Muscle layer of duodenum (tissue), 2 donors: ENCODE results near the gene PSMD11.
A peak's percentile ranks its signal among the peaks of the same experiment; 100 is the strongest.
"Not testable (repeated sequence)": the region's sequence is repeated elsewhere in the genome, so short reads cannot be mapped to it uniquely, and the experiment has no call there.

Experiments
- H3K27ac ChIP-seq: one replicate; pipeline ENCODE4 v1.7.0; 2013; ENCODE audit warnings: mild to moderate bottlenecking, low read length
- H3K27me3 ChIP-seq: one replicate; pipeline ENCODE4 v1.7.0; 2013; ENCODE audit warnings: low read depth, mild to moderate bottlenecking, control low read depth, low read length
- H3K36me3 ChIP-seq, 2 donors: one replicate each; pipeline ENCODE4 v1.7.0; 2013; ENCODE audit warnings: low read length in 2 of 2, control low read depth in 1 of 2, mild to moderate bottlenecking in 1 of 2; ENCODE audit not compliant: insufficient read depth in 2 of 2, control insufficient read depth in 1 of 2
- H3K4me1 ChIP-seq, 2 donors: one replicate each; pipeline ENCODE4 v1.7.0; 2013; ENCODE audit warnings: low read length in 2 of 2, mild to moderate bottlenecking in 2 of 2, control low read depth in 1 of 2, moderate library complexity in 1 of 2; ENCODE audit not compliant: insufficient read depth in 2 of 2, control insufficient read depth in 1 of 2
- H3K4me3 ChIP-seq, 2 donors: one replicate each; pipeline ENCODE4 v1.7.0; 2013; ENCODE audit warnings: low read length in 2 of 2, low read depth in 1 of 2, mild to moderate bottlenecking in 1 of 2
- H3K9me3 ChIP-seq, 2 donors: one replicate each; pipeline ENCODE4 v1.7.0; 2013; ENCODE audit warnings: low read length in 2 of 2, control low read depth in 1 of 2, mild to moderate bottlenecking in 1 of 2; ENCODE audit not compliant: control insufficient read depth in 1 of 2
- donor health status: healthy.

The PSMD11 gene

GRCh38 chr17:32516940-32517701, 72.8 kb downstream of the PSMD11 start:
- Histone ChIP-seq H3K27me3 (no peaks in the 10 kb centered on the region), H3K27ac (no peak overlapping the region), H3K36me3 (no peaks in the 10 kb centered on the region), H3K4me1 (peaks cover 0 to 14% of the 10 kb centered on the region in 2 donors), H3K4me3 (no peak overlapping the region), H3K9me3 (no peaks in the 10 kb centered on the region)

GRCh38 chr17:32517982-32518381, 73.7 kb downstream of the PSMD11 start:
- no peaks in the 10 kb centered on the region for H3K27me3 ChIP-seq
- H3K4me1 ChIP-seq: peaks cover 0 to 14% of the 10 kb centered on the region in 2 donors
- no peaks in the 10 kb centered on the region for H3K36me3 ChIP-seq
- no peak overlapping the region for H3K4me3 ChIP-seq
- H3K9me3 ChIP-seq: no peaks in the 10 kb centered on the region
- H3K27ac ChIP-seq: no peak overlapping the region

GRCh38 chr17:32518646-32519227, 74.4 kb downstream of the PSMD11 start:
- Histone ChIP-seq H3K4me1 (peaks cover 0 to 14% of the 10 kb centered on the region in 2 donors), H3K27ac (no peak overlapping the region), H3K27me3 (no peaks in the 10 kb centered on the region), H3K36me3 (no peaks in the 10 kb centered on the region), H3K9me3 (no peaks in the 10 kb centered on the region), H3K4me3 (peak overlapping the region in 1 of 2 donors; percentile 62)

- no peaks in the 10 kb centered on the region for H3K36me3 ChIP-seq
- H3K9me3 ChIP-seq: no peaks in the 10 kb centered on the region
- peak overlapping the region in 1 of 2 donors; percentile 62 for H3K4me3 ChIP-seq
- H3K27me3 ChIP-seq: no peaks in the 10 kb centered on the region
- H3K27ac ChIP-seq: no peak overlapping the region
- peaks cover 0 to 14% of the 10 kb centered on the region in 2 donors for H3K4me1 ChIP-seq
These were observed 75.2 kb downstream of the PSMD11 start for GRCh38 chr17:32519228-32520103.

- H3K4me3 ChIP-seq: no peak overlapping the region
These were observed 75.9 kb downstream of the PSMD11 start for GRCh38 chr17:32520104-32520701.

GRCh38 chr17:32520737-32521404, 76.6 kb downstream of the PSMD11 start:
- Histone ChIP-seq H3K9me3 (no peaks in the 10 kb centered on the region), H3K4me1 (peaks cover 0 to 14% of the 10 kb centered on the region in 2 donors), H3K36me3 (no peaks in the 10 kb centered on the region), H3K27ac (no peak overlapping the region), H3K27me3 (no peaks in the 10 kb centered on the region), H3K4me3 (no peak overlapping the region)

More at GRCh38 chr17:32520104-32520701, 75.9 kb downstream of the PSMD11 start:
- no peaks in the 10 kb centered on the region for H3K36me3 ChIP-seq
- H3K9me3 ChIP-seq: no peaks in the 10 kb centered on the region
- H3K27ac ChIP-seq: no peak overlapping the region
- peaks cover 0 to 14% of the 10 kb centered on the region in 2 donors for H3K4me1 ChIP-seq
- H3K27me3 ChIP-seq: no peaks in the 10 kb centered on the region

GRCh38 chr17:32523017-32523680, 78.8 kb downstream of the PSMD11 start:
- Histone ChIP-seq H3K4me1 (peaks cover 0 to 14% of the 10 kb centered on the region in 2 donors), H3K36me3 (no peaks in the 10 kb centered on the region), H3K27me3 (no peaks in the 10 kb centered on the region), H3K27ac (no peak overlapping the region), H3K9me3 (no peaks in the 10 kb centered on the region), H3K4me3 (no peak overlapping the region)

- Histone ChIP-seq H3K27ac (no peak overlapping the region), H3K36me3 (no peaks in the 10 kb centered on the region), H3K9me3 (no peaks in the 10 kb centered on the region), H3K4me3 (no peak overlapping the region), H3K4me1 (peaks cover 0 to 10% of the 10 kb centered on the region in 2 donors), H3K27me3 (no peaks in the 10 kb centered on the region)
These were observed 79.7 kb downstream of the PSMD11 start for GRCh38 chr17:32523827-32524552.

GRCh38 chr17:32524553-32524880, 80.2 kb downstream of the PSMD11 start:
- H3K4me3 ChIP-seq, H3K9me3 ChIP-seq, H3K4me1 ChIP-seq, H3K36me3 ChIP-seq, H3K27me3 ChIP-seq, H3K27ac ChIP-seq: not testable (repeated sequence)

GRCh38 chr17:32525122-32525521, 80.8 kb downstream of the PSMD11 start:
- no peaks in the 10 kb centered on the region for H3K36me3 ChIP-seq
- no peaks in the 10 kb centered on the region for H3K9me3 ChIP-seq
- peaks cover 0 to 2% of the 10 kb centered on the region in 2 donors for H3K4me1 ChIP-seq
- no peak overlapping the region for H3K4me3 ChIP-seq
- H3K27me3 ChIP-seq: no peaks in the 10 kb centered on the region
- no peak overlapping the region for H3K27ac ChIP-seq
